Esophagus (tissue), 2 donors: Measurements from ENCODE around the gene ZFYVE28. TPM values are rescaled to one million over a fixed set of nuclear protein-coding genes. Genes with fewer than 3 reads are reported as not detected.
A peak's percentile ranks its signal among the peaks of the same experiment; 100 is the strongest.

Experiments used
- H3K27ac ChIP-seq, 2 donors: one replicate each; pipeline ENCODE4 v1.5.1; 2013; ENCODE audit warnings: low read depth in 2 of 2, mild to moderate bottlenecking in 2 of 2, inconsistent platforms in 1 of 2, low read length in 1 of 2, moderate library complexity in 1 of 2
- H3K27me3 ChIP-seq, 2 donors: one replicate each; pipeline ENCODE4 v1.6.1; 2013; ENCODE audit warnings: low read length in 2 of 2, control low read depth in 1 of 2, mild to moderate bottlenecking in 1 of 2; ENCODE audit not compliant: insufficient read depth in 2 of 2, control insufficient read depth in 1 of 2
- H3K36me3 ChIP-seq, 2 donors: one replicate each; pipeline ENCODE4 v1.6.1; 2013; ENCODE audit warnings: low read length in 1 of 2; ENCODE audit not compliant: control insufficient read depth in 2 of 2, insufficient read depth in 2 of 2
- H3K4me1 ChIP-seq, 2 donors: one replicate each; pipeline ENCODE4 v1.6.1; 2013; ENCODE audit warnings: low read length in 1 of 2; ENCODE audit not compliant: control insufficient read depth in 2 of 2, insufficient read depth in 2 of 2
- H3K4me3 ChIP-seq, 2 donors: one replicate each; pipeline ENCODE4 v1.5.1; 2013; ENCODE audit warnings: low read length in 2 of 2, mild to moderate bottlenecking in 2 of 2, low read depth in 1 of 2, moderate library complexity in 1 of 2
- H3K9me3 ChIP-seq, 2 donors: one replicate each; pipeline ENCODE4 v1.6.1; 2013; ENCODE audit warnings: mild to moderate bottlenecking in 2 of 2, low read depth in 1 of 2, low read length in 1 of 2, moderate library complexity in 1 of 2; ENCODE audit not compliant: control insufficient read depth in 2 of 2, insufficient read depth in 1 of 2
- WGBS, 2 donors: extraction: QIAGEN DNeasy Blood & Tissue Kit; methylation state at CpG; one replicate each; pipeline ENCODE4 v1.1.7; 2013; 5-methylcytosine and 5-hydroxymethylcytosine counted together
- polyA plus RNA-seq, 2 donors: library from polyadenylated mRNA; stranded (reverse); fragments of 200-250 nt; gene quantifications; one replicate each; pipeline ENCODE4 v1.2.3, GENCODE V29; 2013
- donor health status: healthy with polysubstance abuse.
- donor health status: Bipolar disorder and iron deficiency.

ZFYVE28 gene
- polyA plus RNA-seq, 2 donors = 5.2 to 5.4 TPM

- no peaks in the 10 kb centered on the region for H3K4me1 ChIP-seq
- H3K4me3 ChIP-seq = no peak overlapping the region
- 86 to 87% methylated on average over 14 of the region's 14 CpGs for WGBS, 2 donors
- H3K36me3 ChIP-seq = no peaks in the 10 kb centered on the region
- H3K9me3 ChIP-seq = no peaks in the 10 kb centered on the region
- H3K27ac ChIP-seq = no peak overlapping the region
- no peaks in the 10 kb centered on the region for H3K27me3 ChIP-seq
These were observed 45.9 kb downstream of the ZFYVE28 start for GRCh38 chr4:2372488-2373030.

GRCh38 chr4:2371765-2372487, 46.5 kb downstream of the ZFYVE28 start:
- Histone ChIP-seq H3K36me3 (no peaks in the 10 kb centered on the region), H3K9me3 (no peaks in the 10 kb centered on the region), H3K27me3 (no peaks in the 10 kb centered on the region), H3K4me3 (no peak overlapping the region), H3K27ac (no peak overlapping the region), H3K4me1 (no peaks in the 10 kb centered on the region)
- 77 to 82% methylated on average over 27 of the region's 27 CpGs for WGBS, 2 donors

- Histone ChIP-seq H3K27ac (no peak overlapping the region), H3K4me3 (no peak overlapping the region), H3K4me1 (no peaks in the 10 kb centered on the region), H3K27me3 (no peaks in the 10 kb centered on the region), H3K36me3 (no peaks in the 10 kb centered on the region), H3K9me3 (no peaks in the 10 kb centered on the region)
- 88 to 89% methylated on average over 26 of the region's 26 CpGs for WGBS, 2 donors
These were observed 47.7 kb downstream of the ZFYVE28 start for GRCh38 chr4:2370597-2371320.

- Histone ChIP-seq H3K9me3 (no peaks in the 10 kb centered on the region), H3K36me3 (no peaks in the 10 kb centered on the region), H3K4me3 (no peak overlapping the region), H3K27ac (no peak overlapping the region), H3K27me3 (no peaks in the 10 kb centered on the region), H3K4me1 (peaks cover 0 to 9% of the 10 kb centered on the region in 2 donors)
- WGBS, 2 donors = 95 to 97% methylated on average over 4 of the region's 4 CpGs
These were observed 49.6 kb downstream of the ZFYVE28 start for GRCh38 chr4:2368746-2369437.

GRCh38 chr4:2367626-2368025, 50.8 kb downstream of the ZFYVE28 start:
- H3K4me3 ChIP-seq = no peak overlapping the region
- WGBS, 2 donors = 82 to 84% methylated on average over 7 of the region's 7 CpGs
- H3K9me3 ChIP-seq = no peaks in the 10 kb centered on the region
- no peaks in the 10 kb centered on the region for H3K27me3 ChIP-seq
- H3K4me1 ChIP-seq = peaks cover 0 to 17% of the 10 kb centered on the region in 2 donors
- no peak overlapping the region for H3K27ac ChIP-seq
- H3K36me3 ChIP-seq = no peaks in the 10 kb centered on the region

- Histone ChIP-seq H3K36me3 (no peaks in the 10 kb centered on the region), H3K4me1 (peaks cover 0 to 17% of the 10 kb centered on the region in 2 donors), H3K9me3 (no peaks in the 10 kb centered on the region), H3K27ac (no peak overlapping the region), H3K27me3 (no peaks in the 10 kb centered on the region), H3K4me3 (no peak overlapping the region)
- 77 to 80% methylated on average over 20 of the region's 20 CpGs for WGBS, 2 donors
These were observed 51.9 kb downstream of the ZFYVE28 start for GRCh38 chr4:2366252-2367192.

- H3K36me3 ChIP-seq = no peaks in the 10 kb centered on the region
- H3K4me1 ChIP-seq = peaks cover 0 to 17% of the 10 kb centered on the region in 2 donors
- no peaks in the 10 kb centered on the region for H3K27me3 ChIP-seq
- H3K9me3 ChIP-seq = no peaks in the 10 kb centered on the region
- H3K27ac ChIP-seq = no peak overlapping the region
- WGBS, 2 donors = 80 to 85% methylated on average over 9 of the region's 9 CpGs
- no peak overlapping the region for H3K4me3 ChIP-seq
These were observed 52.6 kb downstream of the ZFYVE28 start for GRCh38 chr4:2365913-2366210.

GRCh38 chr4:2365054-2365912, 53.2 kb downstream of the ZFYVE28 start:
- Histone ChIP-seq H3K27me3 (no peaks in the 10 kb centered on the region), H3K4me1 (peaks cover 0 to 17% of the 10 kb centered on the region in 2 donors), H3K4me3 (peak overlapping the region; percentile 50 to 59), H3K27ac (no peak overlapping the region), H3K36me3 (no peaks in the 10 kb centered on the region), H3K9me3 (no peaks in the 10 kb centered on the region)
- 33 to 52% methylated on average over 23 to 41 of the region's 41 CpGs for WGBS, 2 donors
